Stimulated activated CD4-positive, alpha-beta T cell treated with anti-CD3 and anti-CD28 coated beads, Interleukin-12 subunit alpha, Interleukin-12 subunit beta, amount 100 ng/mL, for 4 hours (primary cell): Measurements from ENCODE around the gene CWC25.
"Not testable (repeated sequence)": the region's sequence is repeated elsewhere in the genome, so short reads cannot be mapped to it uniquely, and the experiment has no call there.

Experiments
- DNase-seq: peaks from one replicate; pipeline ENCODE4 v3.0.0-alpha.2; 2020

Gene CWC25

DNA sequence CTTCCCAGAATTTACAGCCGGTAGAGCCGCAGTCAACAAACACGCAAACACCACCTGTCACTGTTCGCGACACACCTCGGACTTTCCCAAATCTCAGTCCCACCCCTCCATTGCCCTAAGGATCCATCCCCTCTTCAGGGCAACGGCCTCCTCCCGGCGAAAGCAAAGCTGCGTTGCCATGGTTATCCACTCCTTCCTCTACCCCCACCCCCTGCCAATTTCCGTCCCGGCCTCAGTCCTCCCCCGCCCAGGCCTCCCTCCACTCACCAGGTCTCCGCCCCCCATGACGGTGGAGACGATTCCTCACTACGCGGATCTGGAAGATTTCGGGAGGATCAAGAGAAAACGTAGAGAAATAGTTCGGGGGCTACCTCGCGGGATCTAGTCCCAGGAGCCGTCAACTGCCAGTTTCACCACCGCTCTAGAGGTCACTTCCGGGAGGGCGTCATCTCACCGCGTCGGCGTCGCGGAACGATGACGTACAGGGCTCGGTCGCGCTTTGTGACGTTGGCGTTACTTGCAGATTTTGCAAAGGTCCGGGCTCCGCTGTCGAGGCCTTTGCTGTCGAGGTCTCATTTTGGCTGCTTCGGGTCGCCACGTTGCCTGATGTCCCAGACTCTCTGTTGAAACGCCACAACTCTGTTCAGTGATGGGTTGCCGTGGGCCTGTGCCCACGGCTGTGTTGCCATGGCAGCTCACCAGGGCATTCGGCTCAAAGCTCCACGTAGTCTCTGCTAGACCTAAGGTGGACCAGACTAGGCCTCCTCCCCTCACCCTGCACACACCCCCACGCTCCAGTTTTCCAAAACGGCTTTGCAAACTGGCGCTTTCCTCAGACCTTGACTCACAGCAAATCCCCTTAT is at the start of gene CWC25:
Gene CWC25 (minus strand): TSS at position 423 of the 863 bp plus-strand sequence. CDS start 138 bp downstream, at position 285.
- DNase-seq, result peak; percentile 95

- DNase-seq, result no peak
These were observed 48.7 kb upstream of the CWC25 start for GRCh38 chr17:38873640-38874380.

DNA sequence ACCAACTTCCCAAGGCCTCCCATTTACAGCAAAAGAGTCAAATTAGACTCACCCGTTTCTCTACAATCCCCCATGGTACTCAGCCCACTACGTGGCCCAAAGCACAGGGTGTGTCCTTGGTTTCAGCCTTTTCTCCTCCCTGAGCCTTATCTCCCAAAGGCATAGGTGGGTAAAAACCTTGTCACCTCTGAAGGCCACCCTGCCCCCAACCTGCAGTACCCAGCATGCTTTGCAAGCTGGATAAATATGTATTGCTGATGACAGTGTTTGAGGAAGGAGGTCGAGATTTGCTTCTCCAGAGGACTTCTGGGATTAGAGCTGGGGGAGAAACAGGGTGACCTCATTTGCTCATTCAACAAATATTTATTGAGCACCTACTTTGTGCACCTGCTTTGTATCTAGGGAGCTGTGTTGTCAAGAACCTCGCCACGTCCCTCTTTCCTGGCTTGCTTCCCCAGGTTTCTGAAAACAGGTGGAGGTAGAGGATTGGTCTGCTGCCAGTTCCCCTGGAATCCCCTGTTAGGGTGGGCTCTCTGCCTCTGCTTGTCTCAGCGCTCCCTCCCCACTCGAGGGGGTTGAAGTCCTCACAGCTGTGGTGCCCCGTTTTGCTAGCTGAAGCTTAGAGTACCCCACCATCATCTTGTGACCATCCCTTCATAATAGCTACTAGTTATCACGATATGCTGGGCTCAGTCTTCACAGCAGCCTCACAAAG is 47.7 kb upstream of the CWC25 start:
- DNase-seq, result no peak

GRCh38 chr17:38872027-38872511 is 46.9 kb upstream of the CWC25 start:
- no peak for DNase-seq

GRCh38 chr17:38871247-38872015 is 46.3 kb upstream of the CWC25 start:
- DNase-seq, result peak; percentile 65

- peak; percentile 63 for DNase-seq
These were observed 45.4 kb upstream of the CWC25 start for GRCh38 chr17:38870259-38871165.

GRCh38 chr17:38869526-38870258 is 44.6 kb upstream of the CWC25 start, which contains the start of gene LASP1:
LASP1 (plus strand) TSS chr17:38870058; CDS start chr17:38870190, 132 bp downstream.
- DNase-seq, result peak; percentile 82

DNA sequence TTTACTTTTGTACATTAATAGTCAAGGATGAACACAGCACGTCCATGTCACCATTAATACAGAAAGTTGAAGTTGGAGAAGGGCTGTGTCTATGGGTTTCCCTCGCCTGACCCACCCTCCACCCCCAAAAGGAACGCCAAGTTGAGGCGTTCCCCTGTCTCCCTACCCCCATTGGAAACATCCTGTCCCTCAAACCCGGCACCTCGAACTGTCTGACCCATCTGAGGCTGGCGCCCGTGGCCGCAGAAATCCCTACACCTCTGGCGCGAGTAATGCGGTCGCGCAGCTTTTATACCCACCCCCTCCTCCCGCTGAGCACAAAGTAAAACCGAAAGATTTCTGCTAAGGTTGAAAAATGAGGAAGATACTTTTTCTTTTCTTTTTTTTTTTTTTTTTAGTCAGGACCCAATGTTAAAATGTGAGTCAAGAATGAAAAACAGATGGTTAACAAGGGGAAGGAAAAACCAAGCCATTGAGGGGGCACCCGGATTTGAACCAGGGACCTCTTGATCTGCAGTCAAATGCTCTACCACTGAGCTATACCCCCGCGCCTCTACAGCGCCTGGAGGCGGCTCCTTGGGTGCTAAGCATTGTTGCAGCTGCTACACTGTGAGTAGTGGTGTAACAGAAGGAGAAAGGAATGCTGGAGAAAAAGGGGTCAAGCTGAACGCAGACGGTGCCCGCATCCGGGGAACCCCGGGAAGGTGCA is 43.9 kb upstream of the CWC25 start:
- peak; percentile 92 for DNase-seq

DNA sequence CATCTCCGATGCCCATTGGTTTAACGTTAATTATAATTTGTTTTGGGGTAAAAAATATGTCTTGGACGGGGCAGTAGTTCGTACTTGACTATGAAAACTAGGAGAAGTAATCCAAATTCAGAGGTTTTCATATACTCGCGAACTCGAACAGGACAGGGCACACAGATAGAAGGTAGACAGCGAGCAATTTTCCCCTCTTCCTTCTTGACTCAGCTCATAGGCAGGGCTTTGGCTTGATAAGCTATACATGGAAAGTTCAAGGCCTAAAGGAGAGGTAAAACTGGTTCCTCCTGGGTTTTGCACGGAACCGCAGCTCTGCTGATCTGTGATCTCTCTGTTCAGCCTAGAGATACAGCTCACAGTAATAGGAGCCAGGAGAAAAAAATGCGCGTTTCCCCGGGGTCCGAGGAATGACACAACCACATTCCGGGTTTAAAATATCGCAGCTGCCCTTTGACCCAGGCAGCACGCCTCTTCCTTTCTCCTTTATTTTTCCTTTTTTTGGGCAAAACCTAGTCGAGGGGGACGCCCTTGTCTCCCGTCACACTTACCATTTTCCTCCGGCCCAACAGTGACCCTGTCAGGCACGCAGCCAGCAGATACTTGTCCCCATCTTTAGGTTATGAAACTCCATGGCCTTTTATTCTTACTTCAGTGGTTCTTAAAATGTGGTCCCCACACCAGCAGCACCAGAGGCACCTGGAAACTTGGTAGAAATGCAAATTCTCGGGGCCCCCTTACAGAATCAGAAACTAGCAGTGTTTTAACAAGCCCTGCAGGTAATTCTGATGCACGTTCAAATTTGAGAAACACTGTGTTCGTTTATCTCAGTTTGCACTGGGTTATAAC is 43.1 kb upstream of the CWC25 start:
- DNase-seq, result no peak

- DNase-seq, result peak; percentile 72
These were observed 42.3 kb upstream of the CWC25 start for GRCh38 chr17:38867179-38867967.

DNA sequence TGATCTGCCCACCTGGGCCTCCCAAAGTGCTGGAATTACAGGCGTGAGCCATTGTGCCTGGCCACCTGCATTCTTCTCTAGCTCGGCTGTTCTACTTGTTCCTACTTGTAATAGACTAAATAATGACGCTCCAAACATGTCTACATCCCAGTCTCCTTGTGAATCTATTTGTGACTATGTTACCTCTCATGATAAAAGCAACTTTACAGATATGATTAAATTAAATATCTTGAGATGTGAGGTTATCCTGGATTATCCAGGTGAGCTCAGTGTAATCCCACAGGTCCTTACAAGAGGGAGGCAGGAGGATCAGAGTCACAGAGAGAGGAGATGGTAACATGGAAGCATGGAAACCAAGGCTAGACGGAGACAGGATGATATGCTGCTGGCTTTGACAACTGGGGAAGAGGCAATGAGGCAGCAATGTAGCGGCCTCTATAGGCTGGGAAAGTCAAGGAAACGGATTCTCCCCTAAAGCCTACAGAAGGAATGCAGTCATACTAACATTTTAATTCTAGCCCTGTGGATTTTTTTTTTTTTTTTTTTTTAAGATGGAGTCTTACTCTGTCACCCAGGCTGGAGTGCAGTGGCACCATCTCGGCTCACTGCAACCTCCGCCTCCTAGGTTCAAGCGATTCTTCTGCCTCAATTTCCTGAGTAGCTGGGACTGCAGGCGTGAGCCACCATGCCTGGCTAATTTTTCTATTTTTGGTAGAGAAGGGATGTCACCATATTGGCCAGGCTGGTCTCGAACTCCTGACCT is 39.7 kb upstream of the CWC25 start:
- no peak for DNase-seq

DNA sequence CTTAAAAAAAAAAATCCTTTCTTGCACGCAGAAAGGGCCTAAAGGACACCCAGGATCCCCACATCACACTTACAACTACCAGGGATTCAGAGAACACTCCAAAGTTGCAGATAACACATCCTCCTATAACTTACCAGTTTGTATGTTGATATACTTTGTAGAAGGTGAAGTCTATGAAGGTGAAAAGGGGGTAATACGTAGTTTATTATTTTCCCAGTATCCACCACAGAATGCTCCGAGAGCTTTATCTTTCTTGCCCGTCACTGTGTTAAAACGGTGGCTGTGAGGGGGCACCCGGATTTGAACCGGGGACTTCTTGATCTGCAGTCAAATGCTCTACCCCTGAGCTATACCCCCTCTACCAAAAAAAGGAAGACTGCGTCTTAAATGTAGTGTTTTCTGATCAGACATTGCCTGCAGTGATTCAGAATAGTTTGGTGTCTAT is 36.3 kb upstream of the CWC25 start:
- no peak for DNase-seq

GRCh38 chr17:38857271-38857670 is 32.1 kb upstream of the CWC25 start:
- DNase-seq, result no peak

GRCh38 chr17:38855101-38855714 is 30.1 kb upstream of the CWC25 start:
- not testable (repeated sequence) for DNase-seq

DNA sequence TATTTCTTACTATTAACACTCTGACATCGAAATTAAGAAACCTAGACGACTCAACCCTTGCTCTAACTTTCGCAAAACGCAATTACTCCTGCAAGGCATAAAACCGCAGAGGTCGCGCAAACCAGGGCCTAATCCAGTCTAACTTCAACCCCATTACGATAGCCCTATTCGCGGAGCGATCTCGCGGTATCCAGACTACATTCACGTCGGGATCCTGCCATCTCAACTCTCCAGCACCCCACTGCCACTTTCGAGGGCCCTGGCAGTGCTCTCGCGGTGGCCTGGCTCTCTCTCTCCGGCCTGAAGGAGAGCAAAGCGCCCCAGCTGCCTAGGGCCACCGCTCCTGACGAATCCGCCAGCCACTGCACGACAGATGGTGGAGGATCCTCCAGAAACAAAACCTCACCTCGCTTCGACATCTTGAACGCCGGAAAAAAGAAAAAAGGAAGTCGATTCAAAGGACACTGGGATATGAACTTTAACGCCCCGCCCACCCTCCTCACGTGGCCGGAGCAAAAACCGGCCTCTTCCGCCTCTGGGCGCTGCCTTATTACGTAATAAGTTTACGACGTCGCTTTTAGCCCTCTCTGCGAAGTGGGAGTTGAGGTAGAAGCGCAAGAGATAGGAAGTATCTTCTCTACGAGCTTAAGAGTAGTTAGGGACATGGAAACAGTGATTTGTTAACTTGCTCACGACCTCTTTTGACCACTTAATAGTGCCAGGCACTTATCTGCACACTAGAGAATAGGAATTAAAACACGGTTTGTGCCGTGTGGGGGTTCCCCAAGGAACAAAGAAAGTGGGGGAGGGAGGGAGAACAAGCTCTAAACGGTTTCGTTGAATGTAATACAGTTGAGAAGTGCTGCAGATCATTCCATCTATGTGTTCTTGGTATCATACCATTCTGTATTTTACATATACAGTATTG is 28.4 kb upstream of the CWC25 start, which contains the start of gene RPL23:
Gene RPL23 (minus strand): TSS at position 430 of the 928 bp plus-strand sequence. CDS start 11 bp downstream, at position 419.
- DNase-seq, result peak; percentile 87
